Progenitor cell of endocrine pancreas (in vitro differentiated cells): ENCODE measurements around the gene ARHGAP9. TPM values are rescaled to one million over a fixed set of nuclear protein-coding genes. Genes with fewer than 3 reads are reported as not detected.

Experiments used
- DNase-seq: peaks from one replicate; pipeline ENCODE4 v3.0.0; 2021; ENCODE audit warnings: low spot score; ENCODE audit not compliant: unreplicated experiment
- H3K27ac Mint-ChIP-seq: 2 replicates; pipeline ENCODE4 v1.8.0; 2021; ENCODE audit warnings: mild to moderate bottlenecking, moderate library complexity, mixed read lengths
- H3K27me3 Mint-ChIP-seq: 2 replicates; pipeline ENCODE4 v1.8.0; 2021; ENCODE audit warnings: mixed read lengths
- H3K36me3 Mint-ChIP-seq: 2 replicates; pipeline ENCODE4 v1.8.0; 2022; ENCODE audit warnings: mixed read lengths; ENCODE audit not compliant: insufficient read depth
- H3K4me1 Mint-ChIP-seq: 2 replicates; pipeline ENCODE4 v1.8.0; 2021; ENCODE audit warnings: low read depth, mixed read lengths
- H3K4me3 Mint-ChIP-seq: 2 replicates; pipeline ENCODE4 v1.8.0; 2021; ENCODE audit warnings: low read depth, mild to moderate bottlenecking, moderate library complexity, mixed read lengths
- H3K9me3 Mint-ChIP-seq: 2 replicates; pipeline ENCODE4 v1.8.0; 2021; ENCODE audit warnings: low read depth, mixed read lengths
- total RNA-seq: library from RNA; stranded (reverse); gene quantifications from 2 replicates; pipeline ENCODE4 v1.2.1, GENCODE V29; 2021
- TF ChIP-seq, protein P1 (sequence below): fragments of 200-600 bp; sonication (generic); IDR thresholded peaks from one replicate; pipeline ENCODE4 v1.5.0; 2021; ENCODE audit warnings: antibody characterized with exemption, mild to moderate bottlenecking; ENCODE audit not compliant: unreplicated experiment

The ARHGAP9 gene
- total RNA-seq, 1 donor from 2014 or later, result 2.8 TPM

- Mint-ChIP-seq H3K4me3 (peak within 1 kb of the TSS; percentile 97), H3K9me3 (peaks cover under 1% of the 10 kb centered on the region), H3K27me3 (peaks cover 6% of the 10 kb centered on the region), H3K36me3 (peaks cover 17% of the 10 kb centered on the region), H3K27ac (peak within 1 kb of the TSS; percentile 95), H3K4me1 (peaks cover 12% of the 10 kb centered on the region)
- DNase-seq, result peak; percentile 72
- TF ChIP-seq, protein P1, sequence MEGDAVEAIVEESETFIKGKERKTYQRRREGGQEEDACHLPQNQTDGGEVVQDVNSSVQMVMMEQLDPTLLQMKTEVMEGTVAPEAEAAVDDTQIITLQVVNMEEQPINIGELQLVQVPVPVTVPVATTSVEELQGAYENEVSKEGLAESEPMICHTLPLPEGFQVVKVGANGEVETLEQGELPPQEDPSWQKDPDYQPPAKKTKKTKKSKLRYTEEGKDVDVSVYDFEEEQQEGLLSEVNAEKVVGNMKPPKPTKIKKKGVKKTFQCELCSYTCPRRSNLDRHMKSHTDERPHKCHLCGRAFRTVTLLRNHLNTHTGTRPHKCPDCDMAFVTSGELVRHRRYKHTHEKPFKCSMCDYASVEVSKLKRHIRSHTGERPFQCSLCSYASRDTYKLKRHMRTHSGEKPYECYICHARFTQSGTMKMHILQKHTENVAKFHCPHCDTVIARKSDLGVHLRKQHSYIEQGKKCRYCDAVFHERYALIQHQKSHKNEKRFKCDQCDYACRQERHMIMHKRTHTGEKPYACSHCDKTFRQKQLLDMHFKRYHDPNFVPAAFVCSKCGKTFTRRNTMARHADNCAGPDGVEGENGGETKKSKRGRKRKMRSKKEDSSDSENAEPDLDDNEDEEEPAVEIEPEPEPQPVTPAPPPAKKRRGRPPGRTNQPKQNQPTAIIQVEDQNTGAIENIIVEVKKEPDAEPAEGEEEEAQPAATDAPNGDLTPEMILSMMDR, result no peak
Measured at GRCh38 chr12:57487597-57488401, 8.1 kb upstream of the ARHGAP9 start, which contains the start of gene MARS1. Gene MARS1, plus strand, starts transcription at chr12:57488068. Its CDS starts 23 bp downstream, at chr12:57488091.

DNA sequence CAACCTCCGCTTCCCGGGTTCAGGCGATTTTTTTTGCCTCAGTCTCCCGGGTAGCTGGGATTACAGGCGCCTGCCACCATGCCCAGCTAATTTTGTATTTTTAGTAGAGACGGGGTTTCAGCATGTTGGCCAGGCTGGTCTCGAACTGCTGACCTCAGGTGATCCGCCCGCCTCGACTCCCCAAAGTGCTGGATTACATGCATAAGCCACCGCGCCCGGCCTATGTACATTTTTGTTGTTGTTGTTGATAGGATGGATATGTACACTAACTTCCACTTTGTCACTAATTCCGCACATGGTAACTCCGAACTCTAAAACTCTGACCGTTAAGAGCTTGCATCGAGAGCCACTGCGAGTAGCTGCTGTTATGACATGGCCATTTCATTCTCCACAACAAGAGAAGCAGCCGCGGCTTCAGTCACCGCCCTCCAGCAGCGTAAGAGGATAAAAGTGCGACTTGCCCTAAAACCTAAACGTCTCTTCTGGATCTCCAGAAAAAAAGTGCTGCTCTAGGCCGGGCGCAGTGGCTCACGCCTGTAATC lies 7.5 kb upstream of the ARHGAP9 start:
- Mint-ChIP-seq H3K4me3 (peak overlapping the region; percentile 97), H3K27me3 (peaks cover 6% of the 10 kb centered on the region), H3K36me3 (peaks cover 14% of the 10 kb centered on the region), H3K4me1 (peaks cover 12% of the 10 kb centered on the region), H3K9me3 (no peaks in the 10 kb centered on the region), H3K27ac (peak overlapping the region; percentile 21)
- TF ChIP-seq, protein P1, result no peak
- DNase-seq, result no peak

DNA sequence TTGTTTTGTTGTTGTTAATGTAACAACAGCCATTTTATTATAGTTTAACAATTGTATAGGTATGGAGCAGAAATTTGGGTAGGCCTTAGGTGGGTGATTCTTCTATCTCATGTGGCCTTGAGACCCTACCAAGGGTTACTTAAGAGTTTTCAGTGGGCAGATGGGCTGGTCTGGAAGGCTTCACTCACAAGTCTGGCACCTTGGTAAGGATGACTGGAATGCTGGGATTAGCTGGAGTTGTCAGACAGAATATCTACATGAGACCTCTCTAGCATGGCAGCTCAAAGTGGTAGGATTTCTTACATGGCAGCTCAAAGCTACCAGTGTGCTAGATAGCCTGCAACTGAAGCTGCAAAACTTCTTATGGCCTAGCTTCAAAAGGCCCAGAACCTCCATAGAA lies 6.0 kb upstream of the ARHGAP9 start:
- DNase-seq, result no peak
- Mint-ChIP-seq H3K4me3 (no peak overlapping the region), H3K27me3 (peaks cover 18% of the 10 kb centered on the region), H3K4me1 (peaks cover 12% of the 10 kb centered on the region), H3K36me3 (peaks cover 7% of the 10 kb centered on the region), H3K9me3 (no peaks in the 10 kb centered on the region), H3K27ac (no peak overlapping the region)
- TF ChIP-seq, protein P1, result no peak

DNA sequence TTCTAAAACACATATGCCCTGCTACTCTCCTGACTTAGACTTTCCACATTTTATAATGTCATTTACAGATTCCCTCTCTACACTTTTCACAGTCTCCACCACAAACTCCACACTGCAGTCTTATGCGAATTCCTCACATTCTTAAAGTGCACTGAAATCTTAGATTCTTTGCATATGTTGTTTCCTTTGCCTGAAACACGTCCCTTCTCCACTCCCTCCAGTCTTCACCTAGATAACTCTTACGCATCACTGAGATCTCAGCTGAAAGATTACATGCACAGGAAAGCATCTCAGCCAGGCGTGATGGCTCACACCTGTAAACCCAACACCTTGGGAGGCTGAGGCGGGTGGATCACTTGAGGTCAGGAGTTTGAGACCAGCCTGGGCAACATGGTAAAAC lies 3.8 kb upstream of the ARHGAP9 start:
- DNase-seq, result no peak
- H3K27me3 Mint-ChIP-seq, result peaks cover 41% of the 10 kb centered on the region
- no peak overlapping the region for H3K27ac Mint-ChIP-seq
- H3K4me1 Mint-ChIP-seq, result peaks cover 3% of the 10 kb centered on the region
- TF ChIP-seq, protein P1, result no peak
- H3K4me3 Mint-ChIP-seq, result no peak overlapping the region
- H3K9me3 Mint-ChIP-seq, result no peaks in the 10 kb centered on the region
- no peaks in the 10 kb centered on the region for H3K36me3 Mint-ChIP-seq

DNA sequence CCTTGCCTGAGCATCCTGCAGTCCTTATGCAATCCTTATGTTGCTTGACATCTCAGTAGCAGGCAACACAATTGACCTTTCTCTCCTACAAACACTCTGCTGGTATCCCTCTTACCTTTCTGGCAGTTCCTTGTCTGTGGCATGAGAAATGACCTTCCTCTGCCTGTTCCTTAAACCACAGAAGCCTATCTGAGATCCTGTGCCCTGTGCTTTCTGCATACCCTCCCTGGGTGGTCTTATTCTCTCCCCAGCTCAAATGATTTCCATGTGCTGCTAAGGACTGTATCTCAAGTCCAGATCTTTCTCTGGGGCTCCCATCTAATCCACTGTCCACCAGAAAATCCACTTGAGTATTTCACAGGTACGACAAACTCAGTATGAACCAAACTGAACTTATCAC lies 2.0 kb upstream of the ARHGAP9 start:
- H3K27ac Mint-ChIP-seq, result no peak overlapping the region
- TF ChIP-seq, protein P1, result no peak
- no peaks in the 10 kb centered on the region for H3K4me1 Mint-ChIP-seq
- DNase-seq, result no peak
- peaks cover 59% of the 10 kb centered on the region for H3K27me3 Mint-ChIP-seq
- no peak overlapping the region for H3K4me3 Mint-ChIP-seq
- H3K36me3 Mint-ChIP-seq, result no peaks in the 10 kb centered on the region
- no peaks in the 10 kb centered on the region for H3K9me3 Mint-ChIP-seq
